Parathyroid adenoma (tissue), 2 donors: ENCODE data around the gene MYZAP.

ENCODE experiments used
- H2AFZ ChIP-seq: fragments of 300-600 bp; sonication (generic); one replicate; pipeline ENCODE4 v1.7.0; 2017; ENCODE audit warnings: antibody characterized with exemption, mild to moderate bottlenecking
- H3K27ac ChIP-seq: fragments of 300-600 bp; sonication (generic); one replicate; pipeline ENCODE4 v1.7.0; 2017
- H3K27me3 ChIP-seq: fragments of 300-600 bp; sonication (generic); one replicate; pipeline ENCODE4 v1.7.0; 2017; ENCODE audit warnings: low read length; ENCODE audit not compliant: control insufficient read depth, insufficient read depth
- H3K36me3 ChIP-seq: fragments of 300-600 bp; sonication (generic); one replicate; pipeline ENCODE4 v1.7.0; 2017; ENCODE audit warnings: low read length; ENCODE audit not compliant: control insufficient read depth, insufficient read depth
- H3K4me1 ChIP-seq: fragments of 300-600 bp; sonication (generic); one replicate; pipeline ENCODE4 v1.7.0; 2017; ENCODE audit warnings: control low read depth
- H3K4me2 ChIP-seq: fragments of 300-600 bp; sonication (generic); one replicate; pipeline ENCODE4 v1.7.0; 2017; ENCODE audit warnings: low read length
- H3K4me3 ChIP-seq: fragments of 300-600 bp; sonication (generic); one replicate; pipeline ENCODE4 v1.7.0; 2017; ENCODE audit warnings: low read depth, low read length
- H3K79me2 ChIP-seq: fragments of 300-600 bp; sonication (generic); one replicate; pipeline ENCODE4 v1.7.0; 2017; ENCODE audit warnings: control low read depth
- H3K9ac ChIP-seq: fragments of 300-600 bp; sonication (generic); one replicate; pipeline ENCODE4 v1.7.0; 2017; ENCODE audit warnings: mild to moderate bottlenecking
- H3K9me3 ChIP-seq: fragments of 300-600 bp; sonication (generic); one replicate; pipeline ENCODE4 v1.7.0; 2017; ENCODE audit warnings: low read length; ENCODE audit not compliant: control insufficient read depth
- CTCF ChIP-seq: fragments of 300-600 bp; sonication (generic); IDR thresholded peaks from one replicate; pipeline ENCODE4 v1.7.0; 2017; ENCODE audit warnings: antibody characterized with exemption, mild to moderate bottlenecking
- donor health status: primary hyperparathyroidism.

The MYZAP gene

GRCh38 chr15:57706405-57707209 is 114.9 kb downstream of the MYZAP start, which contains the start of gene POLR2M:
TSS of gene POLR2M (plus strand) at chr15:57706714. CDS start at chr15:57706843, 129 bp downstream.
- H3K79me2 ChIP-seq = no peaks in the 10 kb centered on the region
- no peaks in the 10 kb centered on the region for H3K36me3 ChIP-seq
- no peaks in the 10 kb centered on the region for H3K27me3 ChIP-seq
- peak within 1 kb of the TSS; percentile 77 for H3K9ac ChIP-seq
- H3K4me2 ChIP-seq = peak within 1 kb of the TSS; percentile 90
- peaks cover 3% of the 10 kb centered on the region for H3K4me1 ChIP-seq
- H3K27ac ChIP-seq = peak within 1 kb of the TSS; percentile 94
- no peaks in the 10 kb centered on the region for H3K9me3 ChIP-seq
- TF ChIP-seq CTCF = no peak
- H2AFZ ChIP-seq = peak within 1 kb of the TSS; percentile 91
- H3K4me3 ChIP-seq = peak within 1 kb of the TSS; percentile 96

- H3K4me2 ChIP-seq = peak overlapping the region; percentile 90
- peaks cover 3% of the 10 kb centered on the region for H3K4me1 ChIP-seq
- H3K27me3 ChIP-seq = no peaks in the 10 kb centered on the region
- TF ChIP-seq CTCF = no peak
- no peak overlapping the region for H3K27ac ChIP-seq
- peak overlapping the region; percentile 96 for H3K4me3 ChIP-seq
- no peak overlapping the region for H2AFZ ChIP-seq
- H3K9ac ChIP-seq = no peak overlapping the region
- H3K9me3 ChIP-seq = no peaks in the 10 kb centered on the region
- no peaks in the 10 kb centered on the region for H3K79me2 ChIP-seq
- no peaks in the 10 kb centered on the region for H3K36me3 ChIP-seq
Measured at GRCh38 chr15:57708047-57708446, 116.3 kb downstream of the MYZAP start.

GRCh38 chr15:57718309-57718708 is 126.6 kb downstream of the MYZAP start:
- no peak overlapping the region for H3K4me3 ChIP-seq
- H3K27ac ChIP-seq = no peak overlapping the region
- H3K36me3 ChIP-seq = no peaks in the 10 kb centered on the region
- no peak for TF ChIP-seq CTCF
- no peak overlapping the region for H3K9ac ChIP-seq
- H3K27me3 ChIP-seq = no peaks in the 10 kb centered on the region
- H2AFZ ChIP-seq = no peak overlapping the region
- no peaks in the 10 kb centered on the region for H3K9me3 ChIP-seq
- H3K79me2 ChIP-seq = no peaks in the 10 kb centered on the region
- no peaks in the 10 kb centered on the region for H3K4me1 ChIP-seq
- no peak overlapping the region for H3K4me2 ChIP-seq

GRCh38 chr15:57720867-57721266 is 129.2 kb downstream of the MYZAP start:
- Histone ChIP-seq H3K36me3 (no peaks in the 10 kb centered on the region), H3K27me3 (no peaks in the 10 kb centered on the region), H3K79me2 (no peaks in the 10 kb centered on the region), H2AFZ (no peak overlapping the region), H3K4me1 (no peaks in the 10 kb centered on the region), H3K4me2 (no peak overlapping the region), H3K9me3 (no peaks in the 10 kb centered on the region), H3K9ac (no peak overlapping the region), H3K27ac (no peak overlapping the region), H3K4me3 (no peak overlapping the region)
- TF ChIP-seq CTCF = no peak

- H3K27ac ChIP-seq = no peak overlapping the region
- H3K36me3 ChIP-seq = no peaks in the 10 kb centered on the region
- H3K27me3 ChIP-seq = no peaks in the 10 kb centered on the region
- H2AFZ ChIP-seq = no peak overlapping the region
- no peak overlapping the region for H3K4me2 ChIP-seq
- no peaks in the 10 kb centered on the region for H3K79me2 ChIP-seq
- no peak overlapping the region for H3K4me3 ChIP-seq
- H3K9me3 ChIP-seq = no peaks in the 10 kb centered on the region
- no peak for TF ChIP-seq CTCF
- H3K4me1 ChIP-seq = no peaks in the 10 kb centered on the region
- no peak overlapping the region for H3K9ac ChIP-seq
Measured at GRCh38 chr15:57726411-57726810, 134.7 kb downstream of the MYZAP start.
